ENCODE measurements around the gene NOS1. TPM values are rescaled to one million over a fixed set of nuclear protein-coding genes. Genes with fewer than 3 reads are reported as not detected.

The NOS1 gene
- total and polyA plus RNA-seq, 2 of the 8 experiments (the other 6 are each of a cell fraction or from before 2014, with no cell fraction given) = 1.5 to 2.0 TPM

DNA sequence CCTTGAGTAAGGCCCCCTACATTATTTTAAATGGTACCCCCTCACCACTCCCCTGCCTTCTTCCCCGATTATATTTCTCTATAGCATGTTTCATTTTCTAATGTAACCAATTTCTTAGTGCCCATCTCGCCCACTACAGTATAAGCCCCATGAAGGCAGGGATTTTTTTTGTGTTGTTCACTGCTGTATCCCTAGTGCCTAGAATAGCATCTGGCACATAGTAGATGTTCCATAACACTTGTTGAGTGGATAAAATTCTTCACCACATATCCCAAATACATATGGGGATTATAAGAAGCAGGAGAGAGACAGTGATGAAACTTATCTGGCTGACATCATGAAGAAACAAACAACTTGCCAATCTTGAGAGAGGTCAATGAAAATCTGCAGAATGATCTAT is 182.7 kb downstream of the NOS1 start:
- H3K14ac ChIP-seq (ENCODE audit: insufficient read length) = no peak overlapping the region
- no peak overlapping the region for H4K91ac ChIP-seq (replicated peaks; ENCODE audit: insufficient read length, low read length)
- H3K27ac ChIP-seq (ENCODE audit: low read depth, low read length) = no peak overlapping the region
- no peak overlapping the region for H3K4me3 ChIP-seq (ENCODE audit: extremely low read depth in 1 of 4, insufficient read depth in 2 of 4, low read depth in 3 of 4, low read length in 4 of 4)
- 84% methylated on average over 2 of the region's 2 CpGs; no CpG with 5 or more reads in 1 of the 2 experiments for WGBS, 2 experiments (ENCODE audit: extremely low coverage in 1 of 2, insufficient coverage in 1 of 2, insufficient read length in 1 of 2, insufficient replicate concordance in 2 of 2, low coverage in 1 of 2, low lambda C conversion rate in 2 of 2, missing lambda C conversion rate in 1 of 2)
- no peak overlapping the region for H2BK5ac ChIP-seq (ENCODE audit: low read depth, low read length)
- H4K5ac ChIP-seq (ENCODE audit: insufficient read length, low read depth, low read length) = no peak overlapping the region
- no peaks in the 10 kb centered on the region; a peak in 2 of 4 replicates for H3K79me2 ChIP-seq (ENCODE audit: control insufficient read depth in 1 of 2, insufficient read depth in 2 of 2, low read length in 2 of 2)
- no peaks in the 10 kb centered on the region for H3K4me1 ChIP-seq (replicated peaks in 1 of 4; ENCODE audit: control insufficient read depth in 3 of 4, insufficient read depth in 4 of 4, low read length in 3 of 4)
- no peaks in the 10 kb centered on the region for H3K23me2 ChIP-seq (ENCODE audit: low read depth, low read length)
- H2BK15ac ChIP-seq (ENCODE audit: low read length) = no peak overlapping the region
- H2AFZ ChIP-seq (ENCODE audit: low read length) = no peak overlapping the region
- TF ChIP-seq SAP30 (IDR thresholded peaks at IDR 0.05; ENCODE audit: insufficient read depth, insufficient replicate concordance, low read length) = no peak
- no peak for TF ChIP-seq EZH2 (IDR thresholded peaks at IDR 0.05; ENCODE audit: low read depth, low read length, severe bottlenecking)
- TF ChIP-seq, protein P1, sequence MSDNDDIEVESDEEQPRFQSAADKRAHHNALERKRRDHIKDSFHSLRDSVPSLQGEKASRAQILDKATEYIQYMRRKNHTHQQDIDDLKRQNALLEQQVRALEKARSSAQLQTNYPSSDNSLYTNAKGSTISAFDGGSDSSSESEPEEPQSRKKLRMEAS (IDR thresholded peaks at IDR 0.05) = no peak
- no peak for TF ChIP-seq CBX8 (IDR thresholded peaks at IDR 0.05; ENCODE audit: borderline replicate concordance, low read depth, low read length)
- no peak for TF ChIP-seq CHD2 (IDR thresholded peaks at IDR 0.05; ENCODE audit: low read length)
- TF ChIP-seq SP4 (IDR thresholded peaks at IDR 0.05; ENCODE audit: low read length) = no peak
- TF ChIP-seq RAD21 (IDR thresholded peaks at IDR 0.05 in 1 of 2, conservative IDR thresholded peaks at IDR 0.05 in 1 of 2; ENCODE audit: low read depth in 2 of 2, low read length in 2 of 2) = no peak
- no peak for TF ChIP-seq RFX5 (IDR thresholded peaks at IDR 0.05; ENCODE audit: borderline replicate concordance, low read depth, low read length)
- TF ChIP-seq CBX5 (IDR thresholded peaks at IDR 0.05; ENCODE audit: low read depth, low read length) = no peak
- TF ChIP-seq TAF1 (IDR thresholded peaks at IDR 0.05; ENCODE audit: low read depth, low read length) = no peak
- no peak for TF ChIP-seq RNF2 (IDR thresholded peaks at IDR 0.05; ENCODE audit: borderline replicate concordance, low read depth, low read length, missing control alignments, poor library complexity, severe bottlenecking)
- TF ChIP-seq SRF (IDR thresholded peaks at IDR 0.05; ENCODE audit: low read depth, low read length) = no peak
- TF ChIP-seq EP300 (IDR thresholded peaks at IDR 0.05; ENCODE audit: borderline replicate concordance in 1 of 2, low read depth in 2 of 2, low read length in 2 of 2) = no peak
- CTCF ChIA-PET (ENCODE audit: partially characterized antibody) = no interaction called here
- H3K79me1 ChIP-seq (ENCODE audit: low read depth, low read length) = no peaks in the 10 kb centered on the region; the same call in 1 of the 2 replicates
- H3K27me3 ChIP-seq (replicated peaks in 1 of 4; ENCODE audit: control insufficient read depth in 3 of 4, extremely low read depth in 1 of 4, insufficient read depth in 3 of 4, low read length in 3 of 4) = no peaks in the 10 kb centered on the region
- DNase-seq (ENCODE audit: low read depth in 1 of 2, low spot score in 2 of 2) = no peak
- H3K56ac ChIP-seq (replicated peaks; ENCODE audit: insufficient read length, low read depth, low read length) = no peak overlapping the region
- peaks cover 30 to 72% (median 57%) of the 10 kb centered on the region in 4 experiments for H3K36me3 ChIP-seq (ENCODE audit: control insufficient read depth in 2 of 4, insufficient read depth in 4 of 4, low read length in 3 of 4)
- no peak for FAIRE-seq
- POLR2A ChIA-PET (ENCODE audit: partially characterized antibody) = interaction anchor here (1.1 kb wide), 1 partner anchor 11 kb away, joined by 4 read pairs; the partner anchor contains the start of gene FBXO21
- no peak overlapping the region for H3K9ac ChIP-seq (replicated peaks in 1 of 4; ENCODE audit: extremely low read depth in 1 of 4, low read depth in 3 of 4, low read length in 3 of 4)
- no peak overlapping the region for H4K8ac ChIP-seq (ENCODE audit: extremely low read depth, insufficient read depth, low read length)
- no peak overlapping the region for H2BK12ac ChIP-seq (ENCODE audit: low read depth, low read length)
- no peak overlapping the region for H2BK20ac ChIP-seq (ENCODE audit: low read length)
- H3K4ac ChIP-seq (replicated peaks; ENCODE audit: insufficient read length, low read depth, low read length) = no peak overlapping the region
- H3K9me3 ChIP-seq (ENCODE audit: insufficient read depth in 2 of 2, low read depth in 1 of 2, low read length in 1 of 2) = no peaks in the 10 kb centered on the region
- no peak overlapping the region for H3K18ac ChIP-seq (ENCODE audit: extremely low read depth, low read length)
- peaks cover 0 to 2% of the 10 kb centered on the region in 2 experiments for H4K20me1 ChIP-seq (replicated peaks in 1 of 2; ENCODE audit: control insufficient read depth in 1 of 2, insufficient read depth in 2 of 2, low read length in 2 of 2)
- no peak overlapping the region for H3K23ac ChIP-seq (ENCODE audit: insufficient read length)
- H2AK5ac ChIP-seq (ENCODE audit: low read depth, low read length) = no peak overlapping the region
- no peak overlapping the region for H3K4me2 ChIP-seq (ENCODE audit: insufficient read depth in 1 of 2, low read depth in 2 of 2, low read length in 2 of 2)
- H2BK120ac ChIP-seq (replicated peaks; ENCODE audit: low read depth, low read length) = no peak overlapping the region

All from H1 (cell line).